Left lung (tissue), 10 donors: Measurements from ENCODE around the gene ARHGAP1. TPM values are rescaled to one million over a fixed set of nuclear protein-coding genes. Genes with fewer than 3 reads are reported as not detected.

ENCODE experiments used
- ATAC-seq: fragments of 200-7000 bp; cut with Tn5 transposase; one replicate; pipeline ENCODE4 v1.9.1; 2020; ENCODE audit warnings: moderate library complexity
- DNase-seq, 4 donors: peaks; one replicate each; pipeline ENCODE4 v3.0.0-alpha.2; 2013 to 2020
- H3K27ac ChIP-seq, 2 donors: fragments of 200-600 bp; sonication (generic) in 1 of 2; one replicate each; pipeline versions ENCODE4 v1.5.0 to v1.8.0; 2020 to 2021
- H3K27me3 ChIP-seq, 2 donors: fragments of 200-600 bp; sonication (generic) in 1 of 2; one replicate each; pipeline versions ENCODE4 v1.5.0 to v1.8.0; 2020 to 2021
- H3K36me3 ChIP-seq, 2 donors: fragments of 200-600 bp; sonication (generic) in 1 of 2; one replicate each; pipeline versions ENCODE4 v1.5.0 to v1.8.0; 2020 to 2021
- H3K4me1 ChIP-seq, 2 donors: fragments of 200-600 bp; one replicate each; pipeline ENCODE4 v1.8.0; 2021
- H3K4me3 ChIP-seq, 2 donors: fragments of 200-600 bp; sonication (generic) in 1 of 2; one replicate each; pipeline versions ENCODE4 v1.5.0 to v1.8.0; 2020 to 2021; ENCODE audit warnings: mild to moderate bottlenecking in 1 of 2
- H3K9me3 ChIP-seq, 2 donors: fragments of 200-600 bp; sonication (generic) in 1 of 2; one replicate each; pipeline versions ENCODE4 v1.5.0 to v1.8.0; 2020 to 2021
- intact Hi-C, 2 donors: fragments of 100-400 bp; cut with DNase I; formaldehyde crosslinking; loops; one replicate each; pipeline versions ENCODE4 v1.11.2 to v1.14.2; 2022
- polyA plus RNA-seq, 6 donors: library from polyadenylated mRNA; unstranded; fragments of 120-200 nt; gene quantifications; one replicate each; pipeline ENCODE4 v1.2.1, GENCODE V29; 2013; ENCODE audit not compliant: insufficient read length in 6 of 6
- total RNA-seq, 2 donors: library from RNA; stranded (reverse); fragmentation: NEBNext Ultra II Directional; extraction: Animal tissue kit (Norgen Biotek cat#: 25700); gene quantifications; one replicate each; pipeline ENCODE4 v1.2.1, GENCODE V29; 2021
- TF ChIP-seq, protein P1 (sequence below), 2 donors: fragments of 200-600 bp; sonication (generic) in 1 of 2; IDR thresholded peaks; one replicate each; pipeline versions ENCODE4 v1.5.0 to v1.8.0; 2021; ENCODE audit warnings: antibody characterized with exemption in 2 of 2
- donor health status: DM: no; HTN: yes; CAD: no.
- donor health status: DM: no; HTN: no; CAD: no.

Gene ARHGAP1
- total and polyA plus RNA-seq, 8 donors, result 59.9 to 90.3 (median 67.0) TPM

DNA sequence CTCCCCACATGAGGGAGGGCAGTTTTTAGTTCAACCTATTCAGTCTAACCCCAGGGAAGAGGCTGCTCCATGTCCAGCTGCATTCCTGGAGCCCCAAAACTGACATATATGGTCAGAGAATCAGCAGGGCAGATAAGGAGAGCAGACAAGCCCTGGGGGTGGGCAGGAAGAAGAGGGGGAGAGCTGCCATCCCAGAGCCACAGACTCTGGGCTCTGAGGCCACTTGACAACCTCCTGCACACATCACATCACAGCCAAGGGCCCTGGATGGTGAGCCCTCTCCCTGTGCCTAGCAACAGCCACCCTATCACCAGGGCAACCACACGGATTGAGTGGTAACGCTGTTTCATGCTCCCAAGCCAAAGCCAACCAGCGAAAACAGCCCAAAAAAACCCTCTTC, 3.1 kb downstream of the ARHGAP1 start:
- no peak overlapping the region for H3K27ac ChIP-seq
- no peak overlapping the region for H3K4me3 ChIP-seq
- TF ChIP-seq, protein P1, sequence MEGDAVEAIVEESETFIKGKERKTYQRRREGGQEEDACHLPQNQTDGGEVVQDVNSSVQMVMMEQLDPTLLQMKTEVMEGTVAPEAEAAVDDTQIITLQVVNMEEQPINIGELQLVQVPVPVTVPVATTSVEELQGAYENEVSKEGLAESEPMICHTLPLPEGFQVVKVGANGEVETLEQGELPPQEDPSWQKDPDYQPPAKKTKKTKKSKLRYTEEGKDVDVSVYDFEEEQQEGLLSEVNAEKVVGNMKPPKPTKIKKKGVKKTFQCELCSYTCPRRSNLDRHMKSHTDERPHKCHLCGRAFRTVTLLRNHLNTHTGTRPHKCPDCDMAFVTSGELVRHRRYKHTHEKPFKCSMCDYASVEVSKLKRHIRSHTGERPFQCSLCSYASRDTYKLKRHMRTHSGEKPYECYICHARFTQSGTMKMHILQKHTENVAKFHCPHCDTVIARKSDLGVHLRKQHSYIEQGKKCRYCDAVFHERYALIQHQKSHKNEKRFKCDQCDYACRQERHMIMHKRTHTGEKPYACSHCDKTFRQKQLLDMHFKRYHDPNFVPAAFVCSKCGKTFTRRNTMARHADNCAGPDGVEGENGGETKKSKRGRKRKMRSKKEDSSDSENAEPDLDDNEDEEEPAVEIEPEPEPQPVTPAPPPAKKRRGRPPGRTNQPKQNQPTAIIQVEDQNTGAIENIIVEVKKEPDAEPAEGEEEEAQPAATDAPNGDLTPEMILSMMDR (IDR thresholded peaks at IDR 0.05), result no peak
- no peaks in the 10 kb centered on the region for H3K27me3 ChIP-seq
- ATAC-seq (no peak), DNase-seq (no peak)
- peaks cover 0 to 49% of the 10 kb centered on the region in 2 donors for H3K36me3 ChIP-seq
- no peaks in the 10 kb centered on the region for H3K9me3 ChIP-seq
- peaks cover 18 to 52% of the 10 kb centered on the region in 2 donors for H3K4me1 ChIP-seq
- intact Hi-C loops, result no loop called here

DNA sequence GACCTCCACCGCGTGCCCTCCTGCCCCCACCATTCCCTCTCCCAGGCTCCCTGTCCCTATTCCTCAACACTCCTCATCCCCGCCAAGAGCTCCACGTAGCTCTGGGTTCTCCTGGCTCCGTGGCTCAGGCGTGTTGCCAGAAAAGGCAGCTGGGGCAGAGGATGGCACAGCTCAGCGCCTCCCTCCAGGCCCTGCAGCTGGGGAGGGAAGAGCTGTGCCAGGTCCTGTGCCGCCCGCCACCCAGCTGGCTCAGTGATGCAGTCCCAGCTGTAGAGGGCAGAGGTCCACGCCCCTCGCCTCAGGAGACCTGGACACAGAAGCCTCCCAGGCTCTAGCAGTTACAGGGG, 4.2 kb downstream of the ARHGAP1 start:
- peaks cover 12 to 41% of the 10 kb centered on the region in 2 donors for H3K4me1 ChIP-seq
- DNase-seq, result no peak

DNA sequence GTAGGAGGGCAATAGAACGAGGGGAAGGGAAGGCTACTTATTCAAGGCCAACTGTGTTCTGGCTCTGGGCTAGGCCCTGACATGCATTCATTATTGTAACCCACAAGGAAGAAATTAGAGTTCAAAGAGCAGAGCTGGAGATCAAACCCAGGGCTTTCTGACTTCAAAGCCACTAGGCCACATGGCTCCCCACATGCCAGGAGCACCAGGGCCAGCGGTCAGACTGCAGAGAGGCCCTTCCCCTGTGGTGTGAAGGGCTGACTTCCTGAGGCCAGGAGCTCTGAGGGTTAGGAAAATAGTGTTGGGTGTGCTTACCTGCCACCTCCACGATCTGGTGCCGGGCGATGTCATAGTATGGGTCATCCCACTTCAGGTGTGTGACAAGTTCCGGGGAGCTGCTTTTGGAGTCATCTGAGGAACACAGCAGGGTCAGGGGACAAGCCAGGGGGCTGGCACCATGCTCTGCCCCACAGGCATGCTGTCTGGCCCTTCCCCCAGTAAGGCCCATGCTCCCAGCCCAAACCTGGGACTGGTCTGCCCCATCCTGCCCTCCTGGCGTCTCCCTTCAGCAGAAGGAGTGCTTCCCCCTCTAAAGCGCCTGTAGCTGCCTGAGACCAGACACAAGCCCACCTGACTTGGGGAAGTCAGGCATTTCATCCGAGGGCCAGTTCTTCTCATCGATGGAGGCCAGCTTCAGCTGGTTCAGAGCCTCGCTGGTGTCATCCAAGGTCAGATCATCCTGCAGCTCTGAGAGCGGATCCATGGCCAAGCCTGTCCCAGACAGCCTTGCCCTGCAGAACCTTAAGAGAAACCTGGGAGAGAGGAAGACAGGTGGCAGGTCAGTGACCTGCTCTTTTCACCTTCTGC, 4.8 kb downstream of the ARHGAP1 start:
- H3K36me3 ChIP-seq, result peaks cover 0 to 61% of the 10 kb centered on the region in 2 donors
- H3K4me1 ChIP-seq, result peaks cover 12 to 39% of the 10 kb centered on the region in 2 donors
- no peak overlapping the region for H3K27ac ChIP-seq
- no peaks in the 10 kb centered on the region for H3K9me3 ChIP-seq
- DNase-seq (no peak), ATAC-seq (no peak)
- intact Hi-C loops, result no loop called here
- no peak overlapping the region for H3K4me3 ChIP-seq
- TF ChIP-seq, protein P1 (IDR thresholded peaks at IDR 0.05), result no peak
- no peaks in the 10 kb centered on the region for H3K27me3 ChIP-seq

More for the DNA sequence above, 4.2 kb downstream of the ARHGAP1 start:
- Histone ChIP-seq H3K27ac (no peak overlapping the region), H3K27me3 (no peaks in the 10 kb centered on the region), H3K4me3 (no peak overlapping the region), H3K36me3 (peaks cover 0 to 57% of the 10 kb centered on the region in 2 donors), H3K9me3 (no peaks in the 10 kb centered on the region)
- no peak for ATAC-seq
- TF ChIP-seq, protein P1 (IDR thresholded peaks at IDR 0.05), result no peak
- intact Hi-C loops, result no loop called here

DNA sequence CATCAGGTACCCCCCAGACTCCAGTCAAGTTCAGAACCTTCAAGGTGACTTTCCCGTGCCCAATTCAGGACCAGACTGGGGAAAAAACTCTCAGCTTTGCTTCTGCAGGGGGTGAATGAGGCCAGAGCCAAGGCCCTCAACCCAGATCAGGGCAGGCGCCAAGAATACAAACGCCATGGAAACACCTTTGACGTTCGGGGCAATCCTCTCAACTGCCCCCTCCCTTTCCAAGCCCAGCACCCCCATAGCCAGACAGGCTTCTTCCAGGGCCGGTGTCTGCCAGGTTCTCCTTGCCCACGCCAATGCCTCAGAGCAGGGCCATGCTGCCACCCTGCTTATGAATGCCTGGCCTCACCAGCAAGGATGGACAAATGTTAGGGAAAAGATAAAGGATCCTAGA, 5.8 kb downstream of the ARHGAP1 start:
- no peaks in the 10 kb centered on the region for H3K27me3 ChIP-seq
- intact Hi-C loops, result no loop called here
- H3K36me3 ChIP-seq, result peaks cover 0 to 68% of the 10 kb centered on the region in 2 donors
- H3K4me1 ChIP-seq, result peaks cover 12 to 35% of the 10 kb centered on the region in 2 donors
- DNase-seq (no peak), ATAC-seq (no peak)
- TF ChIP-seq, protein P1 (IDR thresholded peaks at IDR 0.05), result no peak
- no peak overlapping the region for H3K4me3 ChIP-seq
- H3K27ac ChIP-seq, result no peak overlapping the region
- no peaks in the 10 kb centered on the region for H3K9me3 ChIP-seq

DNA sequence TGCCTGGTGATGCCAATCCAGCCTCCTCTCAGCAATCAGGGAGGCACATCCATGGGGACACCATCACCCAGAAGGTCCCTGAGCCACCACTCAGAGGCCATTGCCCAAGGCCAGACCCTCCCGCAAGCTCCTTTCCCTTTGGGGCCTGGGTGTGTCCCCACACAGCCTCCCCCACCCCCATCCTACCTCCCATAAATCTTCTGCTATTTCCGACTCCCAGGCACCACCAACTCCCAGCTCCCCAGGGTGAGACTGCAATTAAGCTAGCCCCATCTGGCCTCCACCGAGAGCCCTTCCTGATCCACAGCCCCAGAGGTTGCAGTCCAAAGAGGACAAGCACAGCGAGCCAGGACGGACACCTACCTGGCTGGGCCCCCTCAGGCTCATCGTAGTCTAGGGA, 6.3 kb downstream of the ARHGAP1 start:
- TF ChIP-seq, protein P1 (IDR thresholded peaks at IDR 0.05), result no peak
- Histone ChIP-seq H3K4me3 (no peak overlapping the region), H3K27ac (no peak overlapping the region), H3K9me3 (no peaks in the 10 kb centered on the region), H3K4me1 (peaks cover 6 to 30% of the 10 kb centered on the region in 2 donors), H3K27me3 (no peaks in the 10 kb centered on the region), H3K36me3 (peaks cover 0 to 71% of the 10 kb centered on the region in 2 donors)
- ATAC-seq (no peak), DNase-seq (no peak)
- intact Hi-C loops, result no loop called here
